Measurements from ENCODE around the gene PGAP6. TPM values are rescaled to one million over a fixed set of nuclear protein-coding genes. Genes with fewer than 3 reads are reported as not detected.

The PGAP6 gene
- total and polyA plus RNA-seq, 9 of the 15 experiments (the other 6 are each of a cell fraction or from before 2014, with no cell fraction given), result 0.45 to 50.2 (median 39.3) TPM

DNA sequence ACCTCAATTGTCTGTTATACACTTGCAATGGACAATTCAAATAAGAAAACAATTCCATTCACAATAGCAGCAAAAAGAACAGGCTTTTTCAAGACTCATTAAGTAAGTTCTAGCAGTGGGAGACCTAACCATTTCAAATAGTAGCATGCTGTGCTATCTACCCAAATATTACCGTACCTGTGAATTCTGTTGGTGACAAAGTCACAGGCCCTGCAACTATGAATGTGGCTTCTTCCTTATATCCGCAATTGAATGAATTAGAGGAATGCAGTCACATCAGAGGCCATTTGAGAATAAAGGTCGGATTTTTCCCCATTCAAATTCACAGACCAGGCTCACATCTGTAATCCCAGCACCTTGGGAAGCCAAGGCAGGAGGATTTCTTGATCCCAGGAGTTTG is 14.4 kb upstream of the PGAP6 start:
- no peak for ATAC-seq
- peak overlapping the region; percentile 90 for H2AFZ ChIP-seq (ENCODE audit: low read depth, low read length)
- H3K27ac ChIP-seq (ENCODE audit: extremely low read depth, low read depth, low read length), result peak overlapping the region; percentile 95
- intact Hi-C loops (cut with micrococcal nuclease) (loop anchor here (5.0 to 10.0 kb wide), 3 partner anchors 89 to 286 kb away; partner anchors contain the start of genes JMJD8, RHOT2 and STUB1), in situ Hi-C loops (cut with MboI) (loop anchor here (10.0 kb wide), 1 partner anchor 279 kb away; the partner anchor contains the start of gene RHBDL1)
- 5% methylated on average over 3 of the region's 3 CpGs for WGBS (ENCODE audit: insufficient coverage, low coverage, missing lambda C conversion rate)
- peak overlapping the region; percentile 90 for H3K4me2 ChIP-seq (ENCODE audit: insufficient read depth, low read length)
- peaks cover 3% of the 10 kb centered on the region; the same call in 1 of the 2 replicates for H3K9me3 ChIP-seq (replicated peaks; ENCODE audit: control insufficient read depth, insufficient read depth, low read depth, low read length)
- H3K9me1 ChIP-seq (ENCODE audit: control insufficient read depth, insufficient read depth, low read length), result no peaks in the 10 kb centered on the region
- peaks cover 56% of the 10 kb centered on the region for H3K79me2 ChIP-seq (ENCODE audit: control insufficient read depth, insufficient read depth, low read length)
- TSS peak; percentile 56 for BruUV-seq (replicated peaks)
- peak overlapping the region; percentile 76 to 94; a peak in 3 of 4 replicates for H3K9ac ChIP-seq (ENCODE audit: insufficient read depth in 1 of 2, low read depth in 2 of 2, low read length in 2 of 2)
- ChIA-PET CTCF (ENCODE audit: low intra/inter-chr PET ratio) (no interaction called here), POLR2A (interaction anchor here (0.6 to 1.2 kb wide), 8 partner anchors 9 to 280 kb away, joined by 3 to 5 read pairs (median 3); partner anchors contain the start of genes CAPN15 and METTL26)
- DNase-seq (ENCODE audit: extremely low read depth in 1 of 4, low spot score in 3 of 4), result no peak
- peak overlapping the region; percentile 70 for H3K4me3 ChIP-seq
- peaks cover 29 to 55% of the 10 kb centered on the region in 2 experiments for H3K4me1 ChIP-seq (replicated peaks in 1 of 2; ENCODE audit: control insufficient read depth in 2 of 2, insufficient read depth in 2 of 2, low read length in 2 of 2)
- H4K20me1 ChIP-seq (replicated peaks; ENCODE audit: control insufficient read depth, insufficient read depth, low read length), result no peaks in the 10 kb centered on the region
- no peak for FAIRE-seq
- peaks cover 24% of the 10 kb centered on the region for H3K36me3 ChIP-seq (ENCODE audit: control insufficient read depth, insufficient read depth, low read length)
- H3K27me3 ChIP-seq (ENCODE audit: control insufficient read depth in 2 of 2, insufficient read depth in 2 of 2, low read length in 2 of 2), result no peaks in the 10 kb centered on the region
- TF ChIP-seq KLF13 (tag; IDR thresholded peaks at IDR 0.05; ENCODE audit: borderline replicate concordance, low read depth), result no peak
- TF ChIP-seq ID3 (CRISPR knock-in tag; IDR thresholded peaks at IDR 0.05), result no peak
- no peak for TF ChIP-seq ID3 (tag; IDR thresholded peaks at IDR 0.05)
- TF ChIP-seq TEAD1 (CRISPR knock-in tag; IDR thresholded peaks at IDR 0.05), result no peak; a peak in 1 of 4 replicates
- TF ChIP-seq ZNF695 (CRISPR knock-in tag; IDR thresholded peaks at IDR 0.05), result no peak
- TF ChIP-seq GMEB1 (CRISPR knock-in tag; IDR thresholded peaks at IDR 0.05), result no peak
- no peak for TF ChIP-seq ZFP36 (IDR thresholded peaks at IDR 0.05; ENCODE audit: low read depth, low read length, partially characterized antibody)
- TF ChIP-seq C11orf30 (IDR thresholded peaks at IDR 0.05; ENCODE audit: low read depth), result no peak
- no peak for TF ChIP-seq ZNF165 (CRISPR knock-in tag; IDR thresholded peaks at IDR 0.05; ENCODE audit: borderline replicate concordance)
- TF ChIP-seq ZKSCAN3 (CRISPR knock-in tag; IDR thresholded peaks at IDR 0.05), result no peak
- TF ChIP-seq ZSCAN29 (IDR thresholded peaks at IDR 0.05), result no peak
- no peak for TF ChIP-seq SNAPC5 (CRISPR knock-in tag; IDR thresholded peaks at IDR 0.05)
- no peak for TF ChIP-seq BRCA1 (IDR thresholded peaks at IDR 0.05)
- TF ChIP-seq BRCA1 (CRISPR knock-in tag; IDR thresholded peaks at IDR 0.05), result no peak
- no peak for TF ChIP-seq MTA1 (IDR thresholded peaks at IDR 0.05; ENCODE audit: borderline replicate concordance)
- TF ChIP-seq LCOR (CRISPR knock-in tag; IDR thresholded peaks at IDR 0.05), result 0 out of 2 replicates have a peak, but pooled peaks have one; percentile 24
- TF ChIP-seq RBM25 (IDR thresholded peaks at IDR 0.05; ENCODE audit: low read depth, low read length, severe bottlenecking), result no peak
- no peak for TF ChIP-seq U2AF1 (optimal IDR thresholded peaks at IDR 0.05; ENCODE audit: low read depth, low read length)
- TF ChIP-seq MTF1 (CRISPR knock-in tag; IDR thresholded peaks at IDR 0.05; ENCODE audit: borderline replicate concordance), result no peak
- no peak for TF ChIP-seq MAFG (tag; conservative IDR thresholded peaks at IDR 0.05)
- 0 out of 2 replicates have a peak, but pooled peaks have one; percentile 33 for TF ChIP-seq KDM2B (CRISPR knock-in tag; IDR thresholded peaks at IDR 0.05)

All from K562 (cell line).